CD4-positive, alpha-beta T cell treated with Interleukin-4 for 4 hours (primary cell): ENCODE results near the gene LENG1.

Experiments used
- DNase-seq: peaks from one replicate; pipeline ENCODE4 v3.0.0-alpha.2; 2020

The LENG1 gene

GRCh38 chr19:54106716-54107115, 52.8 kb downstream of the LENG1 start:
- no peak for DNase-seq

- no peak for DNase-seq
These were observed 53.7 kb downstream of the LENG1 start for GRCh38 chr19:54105796-54106195.
